Stimulated activated CD4-positive, alpha-beta T cell treated with anti-CD3 and anti-CD28 coated beads, Interleukin-15, amount 100 ng/mL, for 24 hours (primary cell): ENCODE measurements around the gene NPTX1.

Experiments
- DNase-seq: peaks from one replicate; pipeline ENCODE4 v3.0.0-alpha.2; 2020

The NPTX1 gene

GRCh38 chr17:80424878-80425765 lies 51.3 kb downstream of the NPTX1 start:
- DNase-seq = no peak

GRCh38 chr17:80424261-80424660 lies 52.1 kb downstream of the NPTX1 start:
- DNase-seq = no peak

DNA sequence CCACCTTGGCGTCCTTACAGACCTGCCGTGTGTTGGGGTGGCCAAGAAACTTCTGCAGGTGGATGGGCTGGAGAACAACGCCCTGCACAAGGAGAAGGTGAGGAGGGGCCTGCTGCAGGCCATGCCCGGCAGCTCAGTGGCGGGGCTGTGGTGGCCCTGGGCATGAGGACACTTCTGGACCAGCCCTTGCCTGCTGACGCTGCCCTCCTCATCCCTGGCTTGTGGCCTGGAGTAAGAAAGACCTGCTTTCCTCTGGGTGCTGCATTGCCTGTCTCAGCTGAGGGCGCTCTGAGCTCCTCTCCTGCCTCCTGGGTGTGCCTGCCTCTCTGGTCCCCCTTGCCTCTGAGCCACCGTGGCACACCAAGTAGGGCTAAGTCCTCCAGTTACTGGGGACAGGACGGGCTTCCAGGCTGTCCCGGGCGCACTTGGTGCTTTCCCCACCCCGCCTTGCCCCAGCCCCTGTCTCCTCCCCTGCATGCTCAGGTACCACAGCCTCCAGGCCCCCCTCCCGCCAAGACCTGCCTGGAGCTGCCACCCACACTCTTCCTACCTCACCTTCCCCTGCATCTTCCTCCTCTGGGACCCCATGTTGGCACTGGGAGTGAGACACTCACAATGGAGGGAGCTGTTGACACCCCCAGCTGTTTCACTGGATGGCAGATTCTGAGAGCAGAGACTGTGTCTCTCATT lies 52.7 kb downstream of the NPTX1 start:
- DNase-seq = no peak

DNA sequence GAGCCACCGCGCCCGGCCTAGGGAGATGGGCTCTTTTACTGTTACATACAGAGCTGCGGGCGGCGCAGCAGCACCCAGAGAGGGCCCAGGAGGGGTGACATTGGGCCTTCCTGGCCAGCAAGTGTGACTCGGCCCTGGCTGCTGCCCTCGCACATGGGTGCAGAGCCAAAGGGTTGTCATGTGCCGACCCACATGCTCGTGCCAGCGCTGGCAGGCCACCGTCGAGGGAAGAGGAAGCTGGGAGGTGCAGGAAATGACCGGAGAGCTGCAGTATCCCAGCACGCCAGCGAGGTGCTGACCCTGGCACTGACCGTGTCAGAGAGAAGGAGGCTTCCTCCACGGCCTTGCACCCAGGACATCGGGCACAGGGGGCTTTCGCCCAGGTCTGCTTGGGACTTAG lies 53.4 kb downstream of the NPTX1 start:
- DNase-seq = no peak

DNA sequence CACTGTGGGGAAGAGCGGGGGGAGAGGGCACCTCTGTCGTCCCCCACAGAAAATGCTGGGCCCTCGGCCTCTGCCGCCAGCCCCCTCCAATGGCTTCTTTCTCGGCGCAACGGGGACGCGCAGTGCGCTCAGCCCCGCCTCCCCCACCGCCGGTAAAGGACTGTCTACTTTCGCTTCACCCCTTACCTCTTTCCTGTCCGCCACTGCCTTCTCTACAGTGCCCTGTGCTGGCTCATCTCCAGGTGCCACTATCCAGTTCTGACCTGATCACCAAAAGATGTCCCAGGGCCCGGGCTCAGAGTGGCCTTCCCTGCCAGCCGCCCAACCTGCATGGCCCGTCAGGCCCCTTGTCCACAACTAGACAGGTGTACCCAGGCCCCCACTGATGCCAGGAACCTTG lies 54.1 kb downstream of the NPTX1 start:
- no peak for DNase-seq

GRCh38 chr17:80421381-80422090 lies 54.9 kb downstream of the NPTX1 start:
- DNase-seq = no peak

GRCh38 chr17:80419255-80419654 lies 57.2 kb downstream of the NPTX1 start:
- DNase-seq = no peak

DNA sequence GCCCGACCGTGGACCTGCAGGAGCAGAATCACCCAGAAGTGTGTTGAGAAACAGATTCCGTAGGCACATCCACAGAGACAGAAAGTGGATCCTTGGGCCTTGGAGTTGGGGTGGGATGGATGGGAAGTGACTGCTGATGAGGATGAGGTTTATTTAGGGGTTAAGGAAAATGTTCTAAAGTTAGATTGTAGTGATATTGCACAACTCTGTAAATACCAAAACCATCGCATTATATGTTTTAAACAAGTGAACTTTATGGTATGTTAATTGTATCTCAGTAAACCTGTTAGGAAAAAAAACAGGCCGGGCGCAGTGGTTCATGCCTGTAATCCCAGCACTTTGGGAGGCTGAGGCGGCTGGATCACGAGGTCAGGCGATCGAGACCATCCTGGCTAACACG lies 57.8 kb downstream of the NPTX1 start:
- DNase-seq = no peak
